ENCODE results near the gene EDEM3. TPM values are rescaled to one million over a fixed set of nuclear protein-coding genes. Genes with fewer than 3 reads are reported as not detected.

The EDEM3 gene
- total RNA-seq, 2 donors from 2014 or later = 28.3 to 28.4 TPM

DNA sequence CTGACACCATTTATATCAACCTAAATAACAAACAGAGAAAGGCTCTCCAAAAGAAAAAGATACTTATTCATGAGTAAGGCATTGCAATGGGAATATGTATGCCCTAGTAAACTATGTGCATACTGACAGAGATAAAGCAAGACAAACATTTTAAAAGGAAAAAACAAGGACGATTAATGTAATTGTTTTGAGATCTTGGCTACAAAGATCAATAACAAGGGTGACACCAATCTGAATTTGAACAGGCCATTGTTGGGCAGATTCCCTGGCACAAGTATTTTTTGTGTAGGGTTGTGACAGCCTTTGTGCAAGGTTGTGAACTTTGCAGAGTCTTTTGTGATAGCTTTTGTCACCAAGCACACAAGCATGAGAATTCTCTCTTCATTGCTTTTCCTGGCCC, 85.3 kb downstream of the EDEM3 start:
- DNase-seq (no peak), ATAC-seq (replicated peaks in 1 of 2) (no peak)
- Mint-ChIP-seq H3K36me3 (ENCODE audit: insufficient read depth in 2 of 2) (no peaks in the 10 kb centered on the region), H3K4me3 (no peak overlapping the region), H3K4me1 (ENCODE audit: low read depth) (no peaks in the 10 kb centered on the region), H3K27me3 (ENCODE audit: low read depth) (peaks cover 40% of the 10 kb centered on the region), H3K27ac (no peak overlapping the region), H3K9me3 (no peaks in the 10 kb centered on the region)

DNA sequence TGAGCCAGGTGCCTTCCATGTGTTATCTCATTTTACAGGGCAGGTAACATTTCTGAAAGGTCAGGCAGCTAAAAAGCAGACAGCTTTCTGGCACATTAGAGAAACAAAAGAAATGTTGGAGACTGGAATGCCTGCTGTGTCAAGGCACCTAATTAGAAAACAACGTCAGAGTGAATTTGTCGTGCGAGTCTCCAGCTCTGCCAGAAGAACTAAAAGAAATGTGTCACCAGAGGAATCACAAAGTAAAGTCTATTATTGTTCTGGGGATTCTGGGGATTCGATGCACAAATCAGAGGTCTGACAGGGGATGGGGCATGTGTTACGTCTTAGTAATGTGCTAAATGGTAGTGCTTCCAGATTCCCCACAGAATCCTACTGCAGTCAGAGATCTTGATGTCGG, 89.3 kb downstream of the EDEM3 start:
- peaks cover 19% of the 10 kb centered on the region for H3K27me3 Mint-ChIP-seq (ENCODE audit: low read depth)
- DNase-seq (no peak), ATAC-seq (replicated peaks in 1 of 2) (no peak)
- H3K4me1 Mint-ChIP-seq (ENCODE audit: low read depth) = no peaks in the 10 kb centered on the region
- H3K4me3 Mint-ChIP-seq = no peak overlapping the region
- no peaks in the 10 kb centered on the region for H3K36me3 Mint-ChIP-seq (ENCODE audit: insufficient read depth in 2 of 2)
- H3K27ac Mint-ChIP-seq = no peak overlapping the region
- H3K9me3 Mint-ChIP-seq = no peaks in the 10 kb centered on the region

DNA sequence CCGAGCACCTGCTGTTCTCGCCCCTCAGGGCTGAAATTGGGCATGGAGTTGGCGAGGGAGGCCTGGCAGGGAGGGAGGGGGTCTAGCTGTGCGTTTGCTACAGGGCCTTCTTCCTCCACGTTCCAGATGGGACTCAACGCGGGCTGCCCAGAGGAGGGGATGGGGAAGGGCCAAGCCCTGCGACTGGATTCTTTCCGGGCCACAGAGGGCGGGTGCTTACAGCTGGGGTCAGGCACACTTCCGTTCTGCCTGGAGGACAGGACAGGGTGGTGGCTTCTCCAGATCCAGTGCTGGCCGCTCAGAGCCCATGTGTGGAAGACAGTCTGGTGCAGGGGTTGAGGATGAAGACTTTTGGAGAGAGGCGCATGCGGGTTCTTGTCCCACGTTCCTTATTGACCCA, 90.0 kb downstream of the EDEM3 start:
- Mint-ChIP-seq H3K9me3 (no peaks in the 10 kb centered on the region), H3K27ac (no peak overlapping the region), H3K27me3 (ENCODE audit: low read depth) (peaks cover 19% of the 10 kb centered on the region), H3K4me3 (no peak overlapping the region), H3K36me3 (ENCODE audit: insufficient read depth in 2 of 2) (no peaks in the 10 kb centered on the region), H3K4me1 (ENCODE audit: low read depth) (no peaks in the 10 kb centered on the region)
- ATAC-seq (replicated peaks in 1 of 2) (no peak), DNase-seq (no peak)

GRCh38 chr1:184664042-184664660, 90.5 kb downstream of the EDEM3 start:
- Mint-ChIP-seq H3K27ac (no peak overlapping the region), H3K4me1 (ENCODE audit: low read depth) (no peaks in the 10 kb centered on the region), H3K9me3 (no peaks in the 10 kb centered on the region), H3K27me3 (ENCODE audit: low read depth) (peaks cover 19% of the 10 kb centered on the region), H3K4me3 (peak overlapping the region in 1 of 2 donors; percentile 68), H3K36me3 (ENCODE audit: insufficient read depth in 2 of 2) (no peaks in the 10 kb centered on the region)
- ATAC-seq (replicated peaks in 1 of 2) (peak; percentile 60 to 77), DNase-seq (peak; percentile 65)

GRCh38 chr1:184661801-184662200, 92.9 kb downstream of the EDEM3 start:
- H3K27ac Mint-ChIP-seq = no peak overlapping the region
- H3K4me1 Mint-ChIP-seq (ENCODE audit: low read depth) = no peaks in the 10 kb centered on the region
- peaks cover 18% of the 10 kb centered on the region for H3K27me3 Mint-ChIP-seq (ENCODE audit: low read depth)
- H3K36me3 Mint-ChIP-seq (ENCODE audit: insufficient read depth in 2 of 2) = no peaks in the 10 kb centered on the region
- no peak for DNase-seq
- H3K9me3 Mint-ChIP-seq = no peaks in the 10 kb centered on the region
- no peak overlapping the region for H3K4me3 Mint-ChIP-seq
- no peak for ATAC-seq (replicated peaks in 1 of 2)

- H3K9me3 Mint-ChIP-seq = no peaks in the 10 kb centered on the region
- ATAC-seq (replicated peaks in 1 of 2) (no peak), DNase-seq (no peak)
- no peaks in the 10 kb centered on the region for H3K4me1 Mint-ChIP-seq (ENCODE audit: low read depth)
- H3K27me3 Mint-ChIP-seq (ENCODE audit: low read depth) = peaks cover 9% of the 10 kb centered on the region
- H3K27ac Mint-ChIP-seq = no peak overlapping the region
- H3K36me3 Mint-ChIP-seq (ENCODE audit: insufficient read depth in 2 of 2) = no peaks in the 10 kb centered on the region
- no peak overlapping the region for H3K4me3 Mint-ChIP-seq
Measured at GRCh38 chr1:184660462-184661191, 94.0 kb downstream of the EDEM3 start.

DNA sequence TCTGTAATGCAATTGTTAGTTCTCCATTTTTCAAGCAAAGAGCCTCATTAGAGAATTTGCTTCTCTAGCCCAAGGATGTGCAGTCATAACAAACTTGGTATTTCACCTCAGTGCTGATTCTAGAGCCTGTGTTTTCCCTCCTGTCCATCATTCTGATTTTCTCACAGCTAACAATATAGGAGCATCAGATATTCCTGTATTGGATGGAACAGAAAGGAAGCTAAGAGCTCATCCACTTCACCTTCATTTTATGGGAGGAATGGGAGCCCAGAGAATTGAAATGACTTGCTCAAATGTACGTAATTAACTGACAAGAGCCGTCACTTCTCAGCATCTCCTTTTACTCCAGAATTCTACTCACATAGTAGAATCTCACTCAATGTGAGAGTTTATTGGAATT, 96.6 kb downstream of the EDEM3 start:
- DNase-seq (no peak), ATAC-seq (replicated peaks in 1 of 2) (no peak)
- H3K4me1 Mint-ChIP-seq (ENCODE audit: low read depth) = peaks cover 4% of the 10 kb centered on the region
- no peak overlapping the region for H3K4me3 Mint-ChIP-seq
- H3K27me3 Mint-ChIP-seq (ENCODE audit: low read depth) = no peaks in the 10 kb centered on the region
- no peaks in the 10 kb centered on the region for H3K9me3 Mint-ChIP-seq
- no peak overlapping the region for H3K27ac Mint-ChIP-seq
- no peaks in the 10 kb centered on the region for H3K36me3 Mint-ChIP-seq (ENCODE audit: insufficient read depth in 2 of 2)

- no peak overlapping the region for H3K4me3 Mint-ChIP-seq
- no peaks in the 10 kb centered on the region for H3K27me3 Mint-ChIP-seq (ENCODE audit: low read depth)
- peaks cover 4% of the 10 kb centered on the region for H3K4me1 Mint-ChIP-seq (ENCODE audit: low read depth)
- no peaks in the 10 kb centered on the region for H3K36me3 Mint-ChIP-seq (ENCODE audit: insufficient read depth in 2 of 2)
- ATAC-seq (replicated peaks in 1 of 2) (no peak), DNase-seq (no peak)
- H3K27ac Mint-ChIP-seq = no peak overlapping the region
- H3K9me3 Mint-ChIP-seq = peaks cover 0 to 3% of the 10 kb centered on the region in 2 donors
Measured at GRCh38 chr1:184656221-184656620, 98.4 kb downstream of the EDEM3 start.

- peaks cover 4% of the 10 kb centered on the region for H3K4me1 Mint-ChIP-seq (ENCODE audit: low read depth)
- no peak for DNase-seq
- no peak for ATAC-seq (replicated peaks in 1 of 2)
- peaks cover 0 to 3% of the 10 kb centered on the region in 2 donors for H3K9me3 Mint-ChIP-seq
- no peak overlapping the region for H3K4me3 Mint-ChIP-seq
- no peak overlapping the region for H3K27ac Mint-ChIP-seq
- no peaks in the 10 kb centered on the region for H3K36me3 Mint-ChIP-seq (ENCODE audit: insufficient read depth in 2 of 2)
- H3K27me3 Mint-ChIP-seq (ENCODE audit: low read depth) = no peaks in the 10 kb centered on the region
Measured at GRCh38 chr1:184655185-184655584, 99.5 kb downstream of the EDEM3 start.

- Mint-ChIP-seq H3K27ac (no peak overlapping the region), H3K36me3 (ENCODE audit: insufficient read depth in 2 of 2) (peaks cover 0 to 1% of the 10 kb centered on the region in 2 donors), H3K4me3 (no peak overlapping the region), H3K9me3 (peaks cover 0 to 3% of the 10 kb centered on the region in 2 donors), H3K27me3 (ENCODE audit: low read depth) (no peaks in the 10 kb centered on the region), H3K4me1 (ENCODE audit: low read depth) (peaks cover 4% of the 10 kb centered on the region)
- ATAC-seq (replicated peaks in 1 of 2) (no peak), DNase-seq (no peak)
Measured at GRCh38 chr1:184650177-184650866, 104.3 kb downstream of the EDEM3 start.

GRCh38 chr1:184649451-184649888, 105.2 kb downstream of the EDEM3 start:
- H3K27me3 Mint-ChIP-seq (ENCODE audit: low read depth) = no peaks in the 10 kb centered on the region

GRCh38 chr1:184648856-184649201, 105.8 kb downstream of the EDEM3 start:
- Mint-ChIP-seq H3K4me3 (no peak overlapping the region), H3K27ac (no peak overlapping the region), H3K4me1 (ENCODE audit: low read depth) (no peaks in the 10 kb centered on the region), H3K27me3 (ENCODE audit: low read depth) (no peaks in the 10 kb centered on the region), H3K36me3 (ENCODE audit: insufficient read depth in 2 of 2) (peaks cover 0 to 1% of the 10 kb centered on the region in 2 donors), H3K9me3 (peaks cover 0 to 3% of the 10 kb centered on the region in 2 donors)
- ATAC-seq (replicated peaks in 1 of 2) = no peak
- DNase-seq = no peak

More at GRCh38 chr1:184649451-184649888, 105.2 kb downstream of the EDEM3 start:
- DNase-seq (no peak), ATAC-seq (replicated peaks in 1 of 2) (no peak)
- H3K27ac Mint-ChIP-seq = no peak overlapping the region
- H3K4me3 Mint-ChIP-seq = no peak overlapping the region
- peaks cover 0 to 3% of the 10 kb centered on the region in 2 donors for H3K9me3 Mint-ChIP-seq
- peaks cover 0 to 1% of the 10 kb centered on the region in 2 donors for H3K36me3 Mint-ChIP-seq (ENCODE audit: insufficient read depth in 2 of 2)
- H3K4me1 Mint-ChIP-seq (ENCODE audit: low read depth) = peaks cover 4% of the 10 kb centered on the region

DNA sequence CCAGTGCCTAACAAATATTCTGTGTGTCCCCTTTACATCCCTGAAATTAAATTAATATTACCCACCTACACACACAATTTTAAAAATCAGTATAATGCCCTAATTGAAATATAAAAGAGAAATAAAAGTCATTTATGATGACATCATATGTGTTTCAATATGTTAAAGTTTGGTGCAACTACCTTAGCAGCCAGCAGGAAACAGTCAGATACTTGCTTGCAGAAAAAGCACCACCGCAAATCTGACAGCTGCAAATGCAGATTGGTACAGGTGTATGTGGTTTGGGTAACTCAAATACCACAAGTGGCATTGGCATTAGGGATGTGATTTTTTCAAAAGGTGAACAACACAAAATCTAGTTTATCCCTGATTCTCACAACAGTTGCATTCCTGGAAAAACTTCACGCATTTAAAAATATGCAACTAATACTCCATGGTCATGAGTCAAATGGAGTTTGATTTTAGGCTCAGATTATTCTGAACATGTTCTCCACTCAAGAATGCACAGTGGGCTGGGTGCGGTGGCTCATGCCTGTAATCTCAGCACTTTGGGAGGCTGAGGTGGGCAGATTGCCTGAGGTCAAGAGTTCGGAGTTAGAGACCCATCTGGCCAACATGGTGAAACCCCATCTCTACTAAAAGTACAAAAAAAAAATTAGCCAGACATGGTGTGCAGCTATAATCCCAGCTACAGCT, 106.3 kb downstream of the EDEM3 start:
- no peak for DNase-seq
- Mint-ChIP-seq H3K9me3 (peaks cover 0 to 3% of the 10 kb centered on the region in 2 donors), H3K27ac (no peak overlapping the region), H3K27me3 (ENCODE audit: low read depth) (no peaks in the 10 kb centered on the region), H3K36me3 (ENCODE audit: insufficient read depth in 2 of 2) (peaks cover 0 to 1% of the 10 kb centered on the region in 2 donors), H3K4me3 (no peak overlapping the region), H3K4me1 (ENCODE audit: low read depth) (no peaks in the 10 kb centered on the region)
- no peak for ATAC-seq (replicated peaks in 1 of 2)

All from activated T-cell treated with anti-CD3 and anti-CD28 coated beads, Interleukin-2, amount 50 U/mL, for 72 hours (primary cell).